ENCODE results near the gene KRTAP4-3. TPM values are rescaled to one million over a fixed set of nuclear protein-coding genes. Genes with fewer than 3 reads are reported as not detected.
A peak's percentile ranks its signal among the peaks of the same experiment; 100 is the strongest.
"Not testable (repeated sequence)": the region's sequence is repeated elsewhere in the genome, so short reads cannot be mapped to it uniquely, and the experiment has no call there.

The KRTAP4-3 gene
- total RNA-seq, 6 donors from 2014 or later, result not detected

DNA sequence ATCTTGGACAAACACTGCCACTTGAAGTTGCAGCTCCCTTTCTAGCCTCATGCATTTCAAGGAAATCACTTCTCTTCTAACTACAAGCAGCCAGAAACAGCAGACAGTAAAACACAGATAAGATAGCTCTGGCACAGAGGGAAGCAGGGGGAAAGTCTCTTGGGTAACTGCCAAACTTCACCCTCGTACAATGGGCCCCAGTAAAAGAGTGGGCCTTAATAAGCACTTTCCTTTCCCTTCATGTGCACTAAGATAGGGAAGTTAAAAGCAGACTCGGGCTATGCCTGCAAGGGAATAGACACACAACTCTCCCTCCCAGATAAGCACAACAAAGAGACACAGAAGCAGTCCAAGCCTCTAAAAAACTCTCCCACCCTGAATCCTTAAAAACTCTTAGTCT, 14.2 kb downstream of the KRTAP4-3 start:
- TF ChIP-seq POLR2A (IDR thresholded peaks at IDR 0.05) (no peak), POLR2AphosphoS5 (IDR thresholded peaks at IDR 0.05) (no peak), EP300 (IDR thresholded peaks at IDR 0.05) (no peak)
- TF ChIP-seq, protein P1, sequence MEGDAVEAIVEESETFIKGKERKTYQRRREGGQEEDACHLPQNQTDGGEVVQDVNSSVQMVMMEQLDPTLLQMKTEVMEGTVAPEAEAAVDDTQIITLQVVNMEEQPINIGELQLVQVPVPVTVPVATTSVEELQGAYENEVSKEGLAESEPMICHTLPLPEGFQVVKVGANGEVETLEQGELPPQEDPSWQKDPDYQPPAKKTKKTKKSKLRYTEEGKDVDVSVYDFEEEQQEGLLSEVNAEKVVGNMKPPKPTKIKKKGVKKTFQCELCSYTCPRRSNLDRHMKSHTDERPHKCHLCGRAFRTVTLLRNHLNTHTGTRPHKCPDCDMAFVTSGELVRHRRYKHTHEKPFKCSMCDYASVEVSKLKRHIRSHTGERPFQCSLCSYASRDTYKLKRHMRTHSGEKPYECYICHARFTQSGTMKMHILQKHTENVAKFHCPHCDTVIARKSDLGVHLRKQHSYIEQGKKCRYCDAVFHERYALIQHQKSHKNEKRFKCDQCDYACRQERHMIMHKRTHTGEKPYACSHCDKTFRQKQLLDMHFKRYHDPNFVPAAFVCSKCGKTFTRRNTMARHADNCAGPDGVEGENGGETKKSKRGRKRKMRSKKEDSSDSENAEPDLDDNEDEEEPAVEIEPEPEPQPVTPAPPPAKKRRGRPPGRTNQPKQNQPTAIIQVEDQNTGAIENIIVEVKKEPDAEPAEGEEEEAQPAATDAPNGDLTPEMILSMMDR (IDR thresholded peaks at IDR 0.05), result no peak
- 3 to 12% methylated on average over 2 of the region's 2 CpGs for WGBS, 2 donors
- DNase-seq, result no peak

GRCh38 chr17:41151525-41151924, 16.5 kb downstream of the KRTAP4-3 start:
- no peak overlapping the region for H3K27ac ChIP-seq
- H3K36me3 ChIP-seq, result no peaks in the 10 kb centered on the region
- no peaks in the 10 kb centered on the region for H3K4me1 ChIP-seq
- ATAC-seq (ENCODE audit: low FRiP score in 2 of 2) (no peak), DNase-seq (no peak)
- no peaks in the 10 kb centered on the region for H3K9me3 ChIP-seq
- WGBS, 2 donors, result 82 to 83% methylated on average over 2 of the region's 2 CpGs
- H3K4me3 ChIP-seq, result no peak overlapping the region
- TF ChIP-seq POLR2A (IDR thresholded peaks at IDR 0.05) (no peak), EP300 (IDR thresholded peaks at IDR 0.05) (no peak), POLR2AphosphoS5 (IDR thresholded peaks at IDR 0.05) (no peak)
- TF ChIP-seq, protein P1 (IDR thresholded peaks at IDR 0.05), result no peak
- no peaks in the 10 kb centered on the region for H3K27me3 ChIP-seq

More for the DNA sequence above, 14.2 kb downstream of the KRTAP4-3 start:
- Histone ChIP-seq H3K27me3 (no peaks in the 10 kb centered on the region), H3K36me3 (no peaks in the 10 kb centered on the region), H3K4me3 (no peak overlapping the region), H3K9me3 (no peaks in the 10 kb centered on the region), H3K27ac (no peak overlapping the region), H3K4me1 (no peaks in the 10 kb centered on the region)
- no peak for ATAC-seq (ENCODE audit: low FRiP score in 2 of 2)

DNA sequence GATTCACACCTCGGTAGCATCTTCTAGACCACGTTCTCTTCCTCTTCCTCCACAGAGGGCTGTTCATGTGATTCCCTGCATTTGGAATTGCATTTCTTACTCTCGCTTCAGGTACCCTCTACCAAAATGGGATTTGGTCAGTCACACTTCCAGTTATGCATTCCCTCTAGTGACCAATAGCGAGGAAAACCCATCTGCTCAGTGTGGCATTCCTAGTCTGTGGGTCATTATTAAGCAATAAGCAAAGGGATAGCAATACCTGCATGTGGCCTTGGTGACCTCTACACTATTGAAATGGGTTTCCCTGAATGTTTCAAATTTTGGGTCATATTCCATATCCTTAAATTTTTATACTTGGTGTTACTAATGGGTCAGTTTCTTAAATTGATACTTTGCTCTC, 18.0 kb downstream of the KRTAP4-3 start:
- H3K4me3 ChIP-seq, result no peak overlapping the region
- H3K27me3 ChIP-seq, result no peaks in the 10 kb centered on the region
- DNase-seq, result no peak
- H3K27ac ChIP-seq, result no peak overlapping the region
- WGBS, 2 donors, result 85 to 88% methylated on average over 4 of the region's 4 CpGs
- no peaks in the 10 kb centered on the region for H3K9me3 ChIP-seq
- TF ChIP-seq POLR2A (IDR thresholded peaks at IDR 0.05), result no peak
- TF ChIP-seq POLR2AphosphoS5 (IDR thresholded peaks at IDR 0.05), result no peak
- TF ChIP-seq, protein P1 (IDR thresholded peaks at IDR 0.05), result no peak
- no peaks in the 10 kb centered on the region for H3K36me3 ChIP-seq
- no peaks in the 10 kb centered on the region for H3K4me1 ChIP-seq
- ATAC-seq (ENCODE audit: low FRiP score in 2 of 2), result no peak

- ATAC-seq (ENCODE audit: low FRiP score in 2 of 2) (no peak), DNase-seq (no peak)
- H3K27ac ChIP-seq, result no peak within 1 kb of the TSS
- no peaks in the 10 kb centered on the region for H3K36me3 ChIP-seq
- WGBS, 2 donors, result 40 to 46% methylated on average over 2 of the region's 2 CpGs
- no peaks in the 10 kb centered on the region for H3K27me3 ChIP-seq
- no peaks in the 10 kb centered on the region for H3K9me3 ChIP-seq
- TF ChIP-seq, protein P1 (IDR thresholded peaks at IDR 0.05), result no peak
- no peak for TF ChIP-seq POLR2AphosphoS5 (IDR thresholded peaks at IDR 0.05)
- no peak for TF ChIP-seq POLR2A (IDR thresholded peaks at IDR 0.05)
- TF ChIP-seq EP300 (IDR thresholded peaks at IDR 0.05), result no peak
- H3K4me3 ChIP-seq, result no peak within 1 kb of the TSS
- no peaks in the 10 kb centered on the region for H3K4me1 ChIP-seq
These were observed 18.4 kb downstream of the KRTAP4-3 start, which contains the start of gene KRTAP4-5 for GRCh38 chr17:41149652-41149985. KRTAP4-5 (minus strand) TSS chr17:41149825; CDS start chr17:41149767, 58 bp downstream.

- ATAC-seq (ENCODE audit: low FRiP score in 2 of 2); H3K9me3 ChIP-seq; H3K27ac ChIP-seq; H3K4me1 ChIP-seq; H3K4me3 ChIP-seq; H3K27me3 ChIP-seq; H3K36me3 ChIP-seq: not testable (repeated sequence)
- WGBS, 2 donors, result 80 to 85% methylated on average over 6 to 10 of the region's 10 CpGs
- DNase-seq, result peak in 1 of 2 donors; percentile 57
These were observed 18.9 kb downstream of the KRTAP4-3 start for GRCh38 chr17:41148971-41149651.
